Duodenal mucosa (tissue), 2 donors: ENCODE measurements around the gene PROKR1.

Experiments used
- H3K27ac ChIP-seq: one replicate; pipeline ENCODE4 v1.7.0; 2013; ENCODE audit warnings: low read depth, low read length
- H3K27me3 ChIP-seq, 2 donors: one replicate each; pipeline ENCODE4 v1.7.0; 2013; ENCODE audit warnings: low read length in 2 of 2, control low read depth in 1 of 2; ENCODE audit not compliant: insufficient read depth in 2 of 2, control insufficient read depth in 1 of 2
- H3K36me3 ChIP-seq, 2 donors: one replicate each; pipeline ENCODE4 v1.7.0; 2013; ENCODE audit warnings: low read length in 2 of 2, control low read depth in 1 of 2; ENCODE audit not compliant: insufficient read depth in 2 of 2, control insufficient read depth in 1 of 2
- H3K4me1 ChIP-seq, 2 donors: one replicate each; pipeline ENCODE4 v1.7.0; 2013; ENCODE audit warnings: low read length in 2 of 2, control low read depth in 1 of 2; ENCODE audit not compliant: insufficient read depth in 2 of 2, control insufficient read depth in 1 of 2
- H3K4me3 ChIP-seq, 2 donors: one replicate each; pipeline ENCODE4 v1.7.0; 2013; ENCODE audit warnings: low read length in 2 of 2, low read depth in 1 of 2
- H3K9ac ChIP-seq, 2 donors: one replicate each; pipeline ENCODE4 v1.7.0; 2013; ENCODE audit warnings: low read length in 2 of 2, low read depth in 1 of 2
- H3K9me3 ChIP-seq, 2 donors: one replicate each; pipeline ENCODE4 v1.7.0; 2013; ENCODE audit warnings: low read length in 2 of 2, control low read depth in 1 of 2; ENCODE audit not compliant: control insufficient read depth in 1 of 2

Gene PROKR1

GRCh38 chr2:68692511-68692910, 49.1 kb downstream of the PROKR1 start:
- Histone ChIP-seq H3K27ac (no peak overlapping the region), H3K4me3 (no peak overlapping the region), H3K9ac (no peak overlapping the region), H3K4me1 (no peaks in the 10 kb centered on the region), H3K36me3 (no peaks in the 10 kb centered on the region), H3K27me3 (no peaks in the 10 kb centered on the region), H3K9me3 (no peaks in the 10 kb centered on the region)

GRCh38 chr2:68693951-68694350, 50.6 kb downstream of the PROKR1 start:
- Histone ChIP-seq H3K27me3 (no peaks in the 10 kb centered on the region), H3K4me3 (no peak overlapping the region), H3K9ac (no peak overlapping the region), H3K36me3 (no peaks in the 10 kb centered on the region), H3K27ac (no peak overlapping the region), H3K9me3 (no peaks in the 10 kb centered on the region), H3K4me1 (no peaks in the 10 kb centered on the region)

DNA sequence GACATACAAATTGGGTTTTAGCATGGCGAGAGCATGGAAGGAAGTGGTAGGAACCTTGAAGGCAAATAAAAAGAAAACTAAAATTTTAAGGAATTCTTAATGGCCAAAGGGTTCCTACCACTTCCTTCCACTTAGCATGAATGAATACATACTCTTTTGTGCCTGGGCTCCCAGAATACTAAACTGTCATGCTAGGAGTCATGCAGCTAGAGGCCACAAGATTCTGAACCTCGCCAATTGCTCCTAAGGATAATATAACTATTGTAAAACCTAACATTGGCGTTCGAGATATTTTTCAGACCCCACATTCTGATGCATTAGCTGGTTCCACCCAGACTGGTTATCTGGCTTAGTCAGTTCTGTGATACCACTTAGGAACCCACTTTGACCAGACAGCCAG, 52.6 kb downstream of the PROKR1 start:
- Histone ChIP-seq H3K4me3 (no peak overlapping the region), H3K9me3 (peaks cover 0 to 2% of the 10 kb centered on the region in 2 donors), H3K36me3 (no peaks in the 10 kb centered on the region), H3K27ac (no peak overlapping the region), H3K9ac (no peak overlapping the region), H3K27me3 (no peaks in the 10 kb centered on the region), H3K4me1 (no peaks in the 10 kb centered on the region)

DNA sequence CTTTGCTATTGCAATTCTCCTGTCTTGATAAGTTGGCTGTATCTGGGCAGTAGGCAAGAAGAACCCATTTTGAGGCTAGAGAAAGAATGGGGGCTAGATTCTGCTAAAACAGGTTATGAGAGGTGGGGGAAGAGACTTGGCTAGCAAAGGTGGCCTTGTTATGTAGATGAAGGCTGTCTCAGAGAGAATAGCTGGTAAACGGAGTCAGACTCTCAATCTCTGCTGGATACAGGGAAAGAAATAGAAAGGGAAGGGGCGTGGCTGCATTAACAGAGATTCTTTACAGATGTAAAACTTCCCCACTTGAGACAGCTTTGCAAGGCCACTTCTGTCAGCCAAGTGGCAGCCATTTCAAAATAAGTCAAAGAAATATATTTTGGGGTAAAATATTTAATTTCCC, 53.2 kb downstream of the PROKR1 start:
- Histone ChIP-seq H3K4me3 (no peak overlapping the region), H3K4me1 (no peaks in the 10 kb centered on the region), H3K27ac (no peak overlapping the region), H3K9ac (no peak overlapping the region), H3K27me3 (no peaks in the 10 kb centered on the region), H3K9me3 (peaks cover 0 to 2% of the 10 kb centered on the region in 2 donors), H3K36me3 (no peaks in the 10 kb centered on the region)

DNA sequence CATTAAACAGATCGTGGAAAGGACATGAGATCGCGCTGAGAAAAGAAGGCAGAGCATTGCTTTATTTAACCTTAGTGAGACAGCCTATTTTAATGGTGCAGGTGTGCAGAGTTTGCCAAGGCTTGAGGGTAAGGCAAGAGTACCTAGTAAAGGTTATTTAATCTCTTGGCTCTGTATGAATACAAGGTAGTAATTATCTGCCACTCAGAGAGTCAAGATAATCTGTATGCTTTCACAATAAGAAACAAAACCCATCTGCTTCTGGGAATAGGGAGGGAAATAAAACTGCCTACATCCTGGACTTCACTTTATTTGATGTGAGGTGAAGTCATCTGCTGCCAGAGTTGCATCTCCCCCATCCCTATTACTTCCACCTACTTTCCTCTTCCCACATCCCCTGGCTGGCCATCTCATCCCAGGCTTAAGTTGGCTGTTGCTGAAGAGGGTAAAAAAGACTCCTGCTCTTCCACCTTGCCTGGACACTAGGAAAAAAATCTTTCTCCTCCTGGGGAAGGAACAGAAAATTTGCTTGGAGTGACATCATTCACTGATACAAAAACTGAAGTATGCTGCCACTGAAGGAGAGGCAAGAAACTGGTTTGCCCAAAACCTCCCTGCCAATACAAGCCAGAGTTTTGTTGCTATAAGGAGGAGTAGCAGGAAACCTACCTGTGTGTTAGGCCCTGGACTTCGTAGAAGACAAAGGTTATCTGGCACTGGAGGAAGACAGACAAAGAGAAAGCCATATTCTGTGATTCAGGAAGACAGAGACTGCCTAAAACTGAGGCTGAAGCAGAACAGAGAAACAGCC, 55.4 kb downstream of the PROKR1 start:
- Histone ChIP-seq H3K27ac (no peak overlapping the region), H3K9me3 (peaks cover 0 to 2% of the 10 kb centered on the region in 2 donors), H3K9ac (no peak overlapping the region), H3K36me3 (no peaks in the 10 kb centered on the region), H3K27me3 (no peaks in the 10 kb centered on the region), H3K4me3 (no peak overlapping the region), H3K4me1 (no peaks in the 10 kb centered on the region)

- no peak overlapping the region for H3K9ac ChIP-seq
- no peaks in the 10 kb centered on the region for H3K4me1 ChIP-seq
- no peaks in the 10 kb centered on the region for H3K27me3 ChIP-seq
- peaks cover 0 to 2% of the 10 kb centered on the region in 2 donors for H3K9me3 ChIP-seq
- H3K36me3 ChIP-seq: no peaks in the 10 kb centered on the region
- no peak overlapping the region for H3K27ac ChIP-seq
- no peak overlapping the region for H3K4me3 ChIP-seq
Observed at GRCh38 chr2:68700560-68700959, 57.2 kb downstream of the PROKR1 start.

GRCh38 chr2:68706637-68707036, 63.3 kb downstream of the PROKR1 start:
- H3K4me1 ChIP-seq: no peaks in the 10 kb centered on the region
- H3K27me3 ChIP-seq: no peaks in the 10 kb centered on the region
- no peak overlapping the region for H3K27ac ChIP-seq
- no peaks in the 10 kb centered on the region for H3K36me3 ChIP-seq
- H3K9me3 ChIP-seq: no peaks in the 10 kb centered on the region
- no peak overlapping the region for H3K9ac ChIP-seq
- no peak overlapping the region for H3K4me3 ChIP-seq
